ENCODE measurements around the gene RAPGEF2.
A peak's percentile ranks its signal among the peaks of the same experiment; 100 is the strongest.

The RAPGEF2 gene

GRCh38 chr4:159097785-159098184, 5.1 kb upstream of the RAPGEF2 start:
- no peak for DNase-seq (ENCODE audit: low read depth)
- TF ChIP-seq MYC (IDR thresholded peaks at IDR 0.05; ENCODE audit: low read depth, low read length), result no peak
- TF ChIP-seq POLR2A (IDR thresholded peaks at IDR 0.05; ENCODE audit: extremely low read depth, insufficient read length), result no peak
- TF ChIP-seq CTCF (IDR thresholded peaks at IDR 0.05; ENCODE audit: low read depth, low read length), result no peak
- TF ChIP-seq MAX (IDR thresholded peaks at IDR 0.05; ENCODE audit: low read depth, low read length), result no peak
- H3K4me3 ChIP-seq (ENCODE audit: low read depth, low read length), result no peak overlapping the region

GRCh38 chr4:159098482-159099127, 4.3 kb upstream of the RAPGEF2 start:
- H3K4me3 ChIP-seq (ENCODE audit: low read depth, low read length), result no peak overlapping the region
- no peak for TF ChIP-seq POLR2A (IDR thresholded peaks at IDR 0.05; ENCODE audit: extremely low read depth, insufficient read length)
- TF ChIP-seq MAX (IDR thresholded peaks at IDR 0.05; ENCODE audit: low read depth, low read length), result no peak
- no peak for TF ChIP-seq MYC (IDR thresholded peaks at IDR 0.05; ENCODE audit: low read depth, low read length)
- no peak for TF ChIP-seq CTCF (IDR thresholded peaks at IDR 0.05; ENCODE audit: low read depth, low read length)
- DNase-seq (ENCODE audit: low read depth), result no peak

- no peak for TF ChIP-seq CTCF (IDR thresholded peaks at IDR 0.05; ENCODE audit: low read depth, low read length)
- DNase-seq (ENCODE audit: low read depth), result peak; percentile 1
- no peak overlapping the region for H3K4me3 ChIP-seq (ENCODE audit: low read depth, low read length)
Measured at GRCh38 chr4:159101988-159102621, 774 bp upstream of the RAPGEF2 start.

GRCh38 chr4:159103384-159103990, 608 bp downstream of the RAPGEF2 start:
- DNase-seq (ENCODE audit: low read depth), result peak; percentile 42

GRCh38 chr4:159104694-159105414, 2.0 kb downstream of the RAPGEF2 start:
- DNase-seq (ENCODE audit: low read depth), result peak; percentile 15
- TF ChIP-seq MYC (IDR thresholded peaks at IDR 0.05; ENCODE audit: low read depth, low read length) (no peak), CTCF (IDR thresholded peaks at IDR 0.05; ENCODE audit: low read depth, low read length) (no peak), POLR2A (IDR thresholded peaks at IDR 0.05; ENCODE audit: extremely low read depth, insufficient read length) (no peak), MAX (IDR thresholded peaks at IDR 0.05; ENCODE audit: low read depth, low read length) (no peak)
- peak overlapping the region; percentile 42 for H3K4me3 ChIP-seq (ENCODE audit: low read depth, low read length)

More at GRCh38 chr4:159103384-159103990, 608 bp downstream of the RAPGEF2 start:
- peak overlapping the region; percentile 43 for H3K4me3 ChIP-seq (ENCODE audit: low read depth, low read length)
- TF ChIP-seq CTCF (IDR thresholded peaks at IDR 0.05; ENCODE audit: low read depth, low read length) (no peak), POLR2A (IDR thresholded peaks at IDR 0.05; ENCODE audit: extremely low read depth, insufficient read length) (no peak), MYC (IDR thresholded peaks at IDR 0.05; ENCODE audit: low read depth, low read length) (no peak), MAX (IDR thresholded peaks at IDR 0.05; ENCODE audit: low read depth, low read length) (no peak)

Measured in NB4 (cell line).